Neuronal stem cell (in vitro differentiated cells): ENCODE data around the gene PIAS4.
A peak's percentile ranks its signal among the peaks of the same experiment; 100 is the strongest.

Source experiments
- DNase-seq: peaks from one replicate; pipeline ENCODE4 v3.0.0-alpha.2; 2013; ENCODE audit warnings: low spot score
- H2AFZ ChIP-seq: one replicate; pipeline ENCODE4 v1.6.1; 2013; ENCODE audit warnings: mild to moderate bottlenecking, low read length, inconsistent platforms
- H2AK5ac ChIP-seq: 2 replicates; pipeline ENCODE4 v1.6.1; 2013; ENCODE audit warnings: low read depth, mild to moderate bottlenecking, inconsistent platforms, low read length, moderate library complexity, mixed read lengths
- H2BK120ac ChIP-seq: 2 replicates; pipeline ENCODE4 v1.6.1; 2013; ENCODE audit warnings: low read depth, mild to moderate bottlenecking, inconsistent platforms, low read length, moderate library complexity, mixed read lengths
- H2BK12ac ChIP-seq: one replicate; pipeline ENCODE4 v1.6.1; 2013; ENCODE audit warnings: low read length, inconsistent platforms
- H2BK15ac ChIP-seq: 2 replicates; pipeline ENCODE4 v1.6.1; 2013; ENCODE audit warnings: mild to moderate bottlenecking, low read length, inconsistent platforms, mixed read lengths
- H2BK5ac ChIP-seq: one replicate; pipeline ENCODE4 v1.6.1; 2013; ENCODE audit warnings: inconsistent platforms, mild to moderate bottlenecking, low read length, moderate library complexity
- H3K14ac ChIP-seq: one replicate; pipeline ENCODE4 v1.6.1; 2013; ENCODE audit warnings: low read length, inconsistent platforms
- H3K18ac ChIP-seq: 2 replicates; pipeline ENCODE4 v1.6.1; 2013; ENCODE audit warnings: low read length, inconsistent platforms
- H3K23ac ChIP-seq: 2 replicates; pipeline ENCODE4 v1.6.1; 2013; ENCODE audit warnings: low read depth, mild to moderate bottlenecking, mixed read lengths, low read length, inconsistent platforms; ENCODE audit not compliant: poor library complexity
- H3K27ac ChIP-seq: replicated peaks from 3 replicates; pipeline ENCODE4 v1.5.1; 2013; ENCODE audit warnings: low read length, inconsistent platforms
- H3K27me3 ChIP-seq, 3 experiments: 2 replicates each; pipeline ENCODE4 v1.6.1; 2013; ENCODE audit warnings: low read length in 3 of 3, mild to moderate bottlenecking in 2 of 3, inconsistent platforms in 1 of 3, low read depth in 1 of 3, mixed read lengths in 1 of 3, moderate library complexity in 1 of 3; ENCODE audit not compliant: control insufficient read depth in 3 of 3, insufficient read depth in 3 of 3
- H3K36me3 ChIP-seq, 2 donors: replicated peaks in 1 of 2; 2 replicates each; pipeline ENCODE4 v1.6.1; 2013; ENCODE audit warnings: low read length in 2 of 2; ENCODE audit not compliant: control insufficient read depth in 2 of 2, insufficient read depth in 2 of 2
- H3K4ac ChIP-seq: 2 replicates; pipeline ENCODE4 v1.6.1; 2013; ENCODE audit warnings: inconsistent platforms, mild to moderate bottlenecking, low read length, moderate library complexity
- H3K4me1 ChIP-seq, 2 donors: 1 replicate in 1 of 2; 2 replicates in 1 of 2; pipeline ENCODE4 v1.6.1; 2013; ENCODE audit warnings: low read length in 2 of 2, low read depth in 1 of 2; ENCODE audit not compliant: control insufficient read depth in 2 of 2, insufficient read depth in 1 of 2
- H3K4me2 ChIP-seq: one replicate; pipeline ENCODE4 v1.6.1; 2013; ENCODE audit warnings: mild to moderate bottlenecking, low read length, inconsistent platforms; ENCODE audit not compliant: insufficient read depth, poor library complexity, severe bottlenecking
- H3K4me3 ChIP-seq, 2 donors: 2 replicates each; pipeline ENCODE4 v1.5.1; 2013; ENCODE audit warnings: low read length in 2 of 2, mild to moderate bottlenecking in 2 of 2, inconsistent platforms in 1 of 2, moderate library complexity in 1 of 2
- H3K79me1 ChIP-seq: one replicate; pipeline ENCODE4 v1.6.1; 2013; ENCODE audit warnings: low read depth, mild to moderate bottlenecking, inconsistent platforms, low read length, moderate library complexity
- H3K9ac ChIP-seq: one replicate; pipeline ENCODE4 v1.6.1; 2013; ENCODE audit warnings: mild to moderate bottlenecking, low read depth, low read length, inconsistent platforms; ENCODE audit not compliant: poor library complexity
- H3K9me3 ChIP-seq, 2 donors: replicated peaks in 1 of 2; 2 replicates each; pipeline versions ENCODE3 to v1.6.1; 2013; ENCODE audit warnings: low read length in 2 of 2, mild to moderate bottlenecking in 2 of 2, inconsistent platforms in 1 of 2, low read depth in 1 of 2, mixed read lengths in 1 of 2, moderate library complexity in 1 of 2; ENCODE audit not compliant: control insufficient read depth in 2 of 2, insufficient read depth in 1 of 2
- H4K8ac ChIP-seq: one replicate; pipeline ENCODE4 v1.6.1; 2013; ENCODE audit warnings: low read depth, mild to moderate bottlenecking, inconsistent platforms, low read length, moderate library complexity
- H4K91ac ChIP-seq: one replicate; pipeline ENCODE4 v1.6.1; 2013; ENCODE audit warnings: low read length, low read depth, mild to moderate bottlenecking, inconsistent platforms; ENCODE audit not compliant: poor library complexity
- WGBS, 2 donors: extraction: QIAGEN DNeasy Blood & Tissue Kit; methylation state at CpG; one replicate each; pipeline ENCODE4 v1.1.7; 2013; ENCODE audit warnings: missing lambda C conversion rate in 2 of 2, mixed read lengths in 1 of 2; ENCODE audit not compliant: insufficient read length in 2 of 2, insufficient replicate concordance in 1 of 2; ENCODE audit errors: extremely low coverage in 2 of 2; 5-methylcytosine and 5-hydroxymethylcytosine counted together

The PIAS4 gene

DNA sequence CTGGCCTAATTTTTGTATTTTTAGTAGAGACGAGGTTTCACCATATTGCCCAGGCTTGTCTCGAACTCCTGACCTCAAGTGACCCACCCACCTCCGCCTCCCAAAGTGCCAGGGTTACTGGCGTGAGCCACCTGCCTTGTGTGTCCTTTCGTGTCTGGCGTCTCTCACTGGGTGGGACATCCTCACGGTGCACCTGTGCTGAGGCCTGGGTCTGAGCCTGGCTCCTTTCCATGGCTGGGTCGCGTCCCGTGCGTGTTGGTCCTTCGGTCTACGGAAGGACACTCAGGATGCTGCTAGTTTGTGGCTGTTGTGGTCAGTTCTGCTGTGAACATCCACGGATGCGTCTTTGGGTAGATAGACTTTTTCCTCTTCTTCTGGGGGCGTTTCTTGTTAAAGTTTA lies 19.6 kb downstream of the PIAS4 start:
- Histone ChIP-seq H3K4me3 (peak overlapping the region in 1 of 2 donors; percentile 66), H3K14ac (no peak overlapping the region), H3K27me3 (no peaks in the 10 kb centered on the region), H3K4me1 (no peaks in the 10 kb centered on the region), H3K79me1 (peaks cover 11% of the 10 kb centered on the region), H2BK12ac (no peak overlapping the region), H2BK5ac (no peak overlapping the region), H3K9ac (peak overlapping the region; percentile 70), H3K23ac (no peak overlapping the region), H2BK15ac (no peak overlapping the region), H3K4ac (no peak overlapping the region), H3K36me3 (peaks cover 26 to 71% of the 10 kb centered on the region in 2 donors), H4K8ac (no peak overlapping the region), H3K18ac (no peak overlapping the region), H2AFZ (no peak overlapping the region), H3K27ac (no peak overlapping the region), H4K91ac (no peak overlapping the region), H3K9me3 (peaks cover 0 to 4% of the 10 kb centered on the region in 2 donors), H3K4me2 (no peak overlapping the region), H2BK120ac (no peak overlapping the region), H2AK5ac (no peak overlapping the region)
- WGBS, 2 donors, result no CpG with 5 or more reads among the region's 16 CpGs
- no peak for DNase-seq

GRCh38 chr19:4028334-4029246 lies 21.1 kb downstream of the PIAS4 start:
- WGBS, 2 donors, result no CpG with 5 or more reads among the region's 48 CpGs
- no peak overlapping the region for H3K18ac ChIP-seq
- H3K4me3 ChIP-seq, result no peak overlapping the region
- DNase-seq, result no peak
- no peaks in the 10 kb centered on the region for H3K4me1 ChIP-seq
- peak overlapping the region; percentile 44 for H3K14ac ChIP-seq
- H3K4ac ChIP-seq, result no peak overlapping the region
- peaks cover 34 to 80% of the 10 kb centered on the region in 2 donors for H3K36me3 ChIP-seq
- peaks cover 11% of the 10 kb centered on the region for H3K79me1 ChIP-seq
- H2BK120ac ChIP-seq, result no peak overlapping the region
- H2AK5ac ChIP-seq, result no peak overlapping the region
- no peak overlapping the region for H4K8ac ChIP-seq
- H2AFZ ChIP-seq, result no peak overlapping the region
- no peak overlapping the region for H2BK15ac ChIP-seq
- no peak overlapping the region for H3K9ac ChIP-seq
- no peak overlapping the region for H3K23ac ChIP-seq
- no peak overlapping the region for H3K4me2 ChIP-seq
- H3K27ac ChIP-seq, result no peak overlapping the region
- no peak overlapping the region for H2BK12ac ChIP-seq
- H3K9me3 ChIP-seq, result peaks cover 0 to 4% of the 10 kb centered on the region in 2 donors
- H4K91ac ChIP-seq, result no peak overlapping the region
- no peaks in the 10 kb centered on the region for H3K27me3 ChIP-seq
- no peak overlapping the region for H2BK5ac ChIP-seq

DNA sequence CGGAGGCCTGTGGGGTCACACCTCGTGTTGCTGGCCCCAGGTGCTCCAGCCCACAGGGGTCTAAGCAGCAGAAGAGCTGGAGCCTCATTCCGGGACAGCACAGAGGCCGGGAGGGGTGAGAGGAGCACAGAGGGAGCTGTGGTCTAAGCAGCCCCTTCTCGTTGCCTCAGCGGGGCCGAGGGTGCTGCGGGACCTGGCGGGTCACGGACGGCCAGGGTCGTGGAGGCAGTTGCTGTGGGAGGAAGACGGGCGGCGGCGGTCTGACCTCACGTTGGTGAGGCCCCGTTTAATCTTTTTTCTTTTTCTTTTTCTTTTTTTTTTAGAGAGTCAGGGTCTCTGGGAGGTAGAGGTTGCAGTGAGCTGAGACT lies 21.7 kb downstream of the PIAS4 start:
- peaks cover 7% of the 10 kb centered on the region for H3K79me1 ChIP-seq
- H2AK5ac ChIP-seq, result no peak overlapping the region
- no peak overlapping the region for H3K4me3 ChIP-seq
- no peak overlapping the region for H3K4me2 ChIP-seq
- peaks cover 37 to 80% of the 10 kb centered on the region in 2 donors for H3K36me3 ChIP-seq
- no peak overlapping the region for H3K23ac ChIP-seq
- no peak overlapping the region for H2BK15ac ChIP-seq
- no peak overlapping the region for H4K91ac ChIP-seq
- H4K8ac ChIP-seq, result no peak overlapping the region
- no peak overlapping the region for H3K9ac ChIP-seq
- H2BK120ac ChIP-seq, result no peak overlapping the region
- no peak overlapping the region for H3K18ac ChIP-seq
- no peak overlapping the region for H2AFZ ChIP-seq
- no peak overlapping the region for H3K4ac ChIP-seq
- whole genome bisulfite sequencing, 2 donors, result no CpG with 5 or more reads among the region's 18 CpGs
- H2BK12ac ChIP-seq, result no peak overlapping the region
- no peak overlapping the region for H3K27ac ChIP-seq
- DNase-seq, result no peak
- H3K9me3 ChIP-seq, result peaks cover 0 to 4% of the 10 kb centered on the region in 2 donors
- no peaks in the 10 kb centered on the region for H3K4me1 ChIP-seq
- H3K27me3 ChIP-seq, result no peaks in the 10 kb centered on the region
- H2BK5ac ChIP-seq, result no peak overlapping the region
- peak overlapping the region; percentile 44 for H3K14ac ChIP-seq

DNA sequence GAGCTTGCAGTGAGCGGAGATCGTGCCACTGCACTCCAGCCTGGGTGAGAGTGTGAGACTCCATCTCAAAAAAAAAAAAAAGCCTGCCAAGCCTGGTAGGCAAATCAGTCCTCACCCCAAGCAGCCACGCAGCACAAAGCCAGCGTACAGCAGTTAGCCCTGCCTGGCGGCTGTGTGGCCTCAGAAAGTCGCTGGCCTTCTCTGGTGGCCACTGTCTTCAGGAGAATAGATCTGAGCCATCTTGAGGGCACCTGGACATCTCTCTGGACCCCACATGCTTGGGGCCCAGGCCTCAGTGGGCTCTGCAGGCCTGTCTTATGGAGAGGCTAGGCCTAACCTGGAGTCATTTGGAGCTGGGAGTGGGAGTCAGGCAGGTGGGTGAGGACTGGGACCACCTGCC lies 23.0 kb downstream of the PIAS4 start:
- WGBS, 2 donors, result no CpG with 5 or more reads among the region's 6 CpGs
- peaks cover 1 to 4% of the 10 kb centered on the region in 2 donors for H3K9me3 ChIP-seq
- H3K9ac ChIP-seq, result no peak overlapping the region
- no peak overlapping the region for H2BK12ac ChIP-seq
- H2BK5ac ChIP-seq, result peak overlapping the region; percentile 53
- H3K14ac ChIP-seq, result no peak overlapping the region
- no peak overlapping the region for H3K4me2 ChIP-seq
- peak overlapping the region; percentile 65 for H3K23ac ChIP-seq
- no peak overlapping the region for H2AK5ac ChIP-seq
- H3K4ac ChIP-seq, result no peak overlapping the region
- H3K27ac ChIP-seq, result no peak overlapping the region
- H3K4me1 ChIP-seq, result no peaks in the 10 kb centered on the region
- H2BK120ac ChIP-seq, result no peak overlapping the region
- peaks cover 33 to 82% of the 10 kb centered on the region in 2 donors for H3K36me3 ChIP-seq
- no peak overlapping the region for H2BK15ac ChIP-seq
- H3K18ac ChIP-seq, result no peak overlapping the region
- DNase-seq, result no peak
- no peak overlapping the region for H2AFZ ChIP-seq
- H4K91ac ChIP-seq, result no peak overlapping the region
- H4K8ac ChIP-seq, result peak overlapping the region; percentile 92
- no peaks in the 10 kb centered on the region for H3K27me3 ChIP-seq
- H3K79me1 ChIP-seq, result peaks cover 9% of the 10 kb centered on the region
- no peak overlapping the region for H3K4me3 ChIP-seq
